ENCODE measurements around the gene PRR7.

- no peak for TF ChIP-seq EZH2 (IDR thresholded peaks at IDR 0.05; ENCODE audit: insufficient read depth, poor library complexity, severe bottlenecking)
- no peak for TF ChIP-seq EZH2phosphoT487 (IDR thresholded peaks at IDR 0.05; ENCODE audit: insufficient read depth, low read depth)
These were observed 20.2 kb downstream of the PRR7 start for GRCh38 chr5:177466861-177467260.
